Measurements from ENCODE around the gene RNF112. TPM values are rescaled to one million over a fixed set of nuclear protein-coding genes. Genes with fewer than 3 reads are reported as not detected.

Gene RNF112
- total and polyA plus RNA-seq, 12 donors = 0.64 to 8.1 (median 1.1) TPM

- DNase-seq (no peak), ATAC-seq (no peak)
- Histone ChIP-seq H3K4me1 (peaks cover 0 to 7% (median 0%) of the 10 kb centered on the region in 9 donors), H3K27me3 (no peaks in the 10 kb centered on the region), H3K27ac (no peak overlapping the region), H3K4me3 (no peak overlapping the region), H3K36me3 (no peaks in the 10 kb centered on the region), H3K9me3 (no peaks in the 10 kb centered on the region)
- intact Hi-C loops (cut with DNase I) = no loop called here
- WGBS, 2 donors = 93 to 95% methylated on average over 5 of the region's 5 CpGs
- TF ChIP-seq CTCF (IDR thresholded peaks at IDR 0.05) = no peak
Observed at GRCh38 chr17:19426631-19427030, 15.6 kb downstream of the RNF112 start.

DNA sequence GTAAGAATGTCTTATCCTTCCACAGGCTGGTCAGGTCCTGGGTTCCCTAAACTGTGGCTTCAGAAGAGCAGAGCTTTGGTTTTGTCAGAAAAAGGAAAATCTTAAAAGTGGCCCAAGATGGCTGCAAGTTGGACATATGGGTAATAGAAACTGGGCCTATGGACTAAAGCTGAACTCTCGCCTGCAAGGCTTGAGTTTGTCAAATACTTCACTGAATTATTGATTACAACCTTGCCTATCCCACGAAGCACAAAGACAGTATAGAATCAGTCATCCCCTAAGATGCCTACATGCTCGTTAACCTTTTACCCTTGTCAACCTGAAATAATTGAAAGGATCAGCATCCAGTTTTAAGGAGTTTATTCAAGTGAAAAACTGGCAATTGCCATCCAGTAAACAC lies 20.7 kb downstream of the RNF112 start:
- Histone ChIP-seq H3K36me3 (no peaks in the 10 kb centered on the region), H3K27me3 (no peaks in the 10 kb centered on the region), H3K4me3 (no peak overlapping the region), H3K27ac (no peak overlapping the region), H3K9me3 (no peaks in the 10 kb centered on the region), H3K4me1 (no peaks in the 10 kb centered on the region)
- no peak for ATAC-seq
- no peak for TF ChIP-seq CTCF (IDR thresholded peaks at IDR 0.05)
- 81 to 82% methylated on average over 3 of the region's 3 CpGs for WGBS, 2 donors
- intact Hi-C loops (cut with DNase I) = no loop called here
- no peak for DNase-seq

- Histone ChIP-seq H3K27ac (no peak overlapping the region), H3K4me1 (no peaks in the 10 kb centered on the region), H3K9me3 (no peaks in the 10 kb centered on the region), H3K27me3 (no peaks in the 10 kb centered on the region), H3K36me3 (no peaks in the 10 kb centered on the region), H3K4me3 (no peak overlapping the region)
- intact Hi-C loops (cut with DNase I) = no loop called here
- no peak for DNase-seq
- WGBS, 2 donors = 80 to 81% methylated on average over 5 of the region's 5 CpGs
- no peak for TF ChIP-seq CTCF (IDR thresholded peaks at IDR 0.05)
- ATAC-seq = no peak
Observed at GRCh38 chr17:19433255-19433654, 22.2 kb downstream of the RNF112 start.

DNA sequence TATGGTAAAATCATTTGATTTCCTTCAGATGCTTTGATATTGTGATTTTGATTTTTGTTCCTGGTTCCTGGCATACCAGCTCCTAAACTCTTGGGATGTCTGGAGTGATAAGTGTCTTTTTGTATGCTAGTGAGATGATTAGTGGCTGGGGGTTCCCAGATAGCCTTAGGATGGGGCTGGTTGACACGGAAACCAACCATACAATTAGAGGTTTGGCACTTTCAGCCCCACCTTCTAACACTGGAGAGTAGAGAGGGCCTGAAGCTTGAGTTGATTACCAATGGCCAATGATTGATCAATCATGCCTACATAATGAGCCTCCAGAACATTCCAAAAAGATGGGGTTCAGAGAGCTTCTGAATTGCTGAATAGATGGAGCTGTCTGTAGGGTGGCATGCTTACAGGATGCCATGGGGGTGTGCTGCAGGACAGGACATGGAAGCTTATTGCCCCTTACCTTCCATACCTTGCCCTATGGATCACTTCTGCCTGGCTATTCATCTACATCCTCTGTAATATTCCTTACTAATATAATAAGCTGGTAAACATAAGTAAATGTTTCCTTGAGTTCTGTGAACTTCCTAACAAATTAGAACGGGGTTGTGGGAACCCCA lies 22.8 kb downstream of the RNF112 start:
- ATAC-seq (no peak), DNase-seq (no peak)
- H3K36me3 ChIP-seq = no peaks in the 10 kb centered on the region
- intact Hi-C loops (cut with DNase I) = no loop called here
- no peak for TF ChIP-seq CTCF (IDR thresholded peaks at IDR 0.05)
- H3K4me3 ChIP-seq = no peak overlapping the region
- no peak overlapping the region for H3K27ac ChIP-seq
- no peaks in the 10 kb centered on the region for H3K9me3 ChIP-seq
- H3K27me3 ChIP-seq = no peaks in the 10 kb centered on the region
- H3K4me1 ChIP-seq = no peaks in the 10 kb centered on the region
- WGBS, 2 donors = 80 to 91% methylated on average over 2 of the region's 2 CpGs

Data from heart right ventricle (tissue), 16 donors.